Measurements from ENCODE around the gene TBC1D22A.

GRCh38 chr22:46966495-46966845, 204.0 kb downstream of the TBC1D22A start:
- TF ChIP-seq GLIS3 (CRISPR knock-in tag; IDR thresholded peaks at IDR 0.05): no peak
- no peak for TF ChIP-seq ZFP30 (CRISPR knock-in tag; IDR thresholded peaks at IDR 0.05)
- TF ChIP-seq RARB (CRISPR knock-in tag; IDR thresholded peaks at IDR 0.05): no peak
- no peak for TF ChIP-seq CREB5 (CRISPR knock-in tag; IDR thresholded peaks at IDR 0.05; ENCODE audit: low read depth)
- no peak for TF ChIP-seq ARNTL (CRISPR knock-in tag; IDR thresholded peaks at IDR 0.05; ENCODE audit: borderline replicate concordance, low read depth)
- TF ChIP-seq POU6F1 (CRISPR knock-in tag; IDR thresholded peaks at IDR 0.05; ENCODE audit: borderline replicate concordance, low read depth): no peak
